ENCODE results near the gene UNC13C. TPM values are rescaled to one million over a fixed set of nuclear protein-coding genes. Genes with fewer than 3 reads are reported as not detected.

Gene UNC13C
- total and polyA plus RNA-seq, 10 of the 15 experiments (the other 5 are each of a cell fraction or from before 2014, with no cell fraction given), result 9.9 to 81.3 (median 25.0) TPM

- ATAC-seq, result peak; percentile 52
- intact Hi-C loops (cut with micrococcal nuclease; ENCODE audit: unreplicated experiment), result loop anchor here (5.0 to 10.0 kb wide), 5 partner anchors 103 to 603 kb away; no protein-coding TSS in a partner anchor
- no peak overlapping the region for H3K4me3 ChIP-seq
- no peak overlapping the region for H3K9ac ChIP-seq (ENCODE audit: control insufficient read depth, insufficient read depth, low read length)
- H3K9me3 ChIP-seq (replicated peaks; ENCODE audit: control insufficient read depth, insufficient read depth, low read length), result no peaks in the 10 kb centered on the region
- DNase-seq (ENCODE audit: low read depth, low spot score), result no peak
- no peaks in the 10 kb centered on the region for H3K36me3 ChIP-seq (ENCODE audit: control insufficient read depth in 2 of 2, insufficient read depth in 2 of 2, low read length in 1 of 2)
- no TSS peak for BruUV-seq (replicated peaks)
- no peaks in the 10 kb centered on the region for H3K79me2 ChIP-seq (ENCODE audit: control insufficient read depth, insufficient read depth, low read length)
- CTCF ChIA-PET, result interaction anchor here (1.1 to 6.0 kb wide), 8 partner anchors 7 to 1130 kb away, joined by 3 to 25 read pairs (median 12); no protein-coding TSS in a partner anchor
- POLR2A ChIA-PET, result interaction anchor here (0.9 to 2.8 kb wide), 2 partner anchors 10 to 604 kb away, joined by 3 to 9 read pairs; no protein-coding TSS in a partner anchor
- H3K4me2 ChIP-seq (ENCODE audit: control insufficient read depth, insufficient read depth), result no peak overlapping the region
- no peak for FAIRE-seq
- in situ Hi-C loops (cut with MboI), result loop anchor here (10.0 kb wide), 1 partner anchor 536 kb away; no protein-coding TSS in a partner anchor
- H4K20me1 ChIP-seq (ENCODE audit: control insufficient read depth, insufficient read depth), result no peaks in the 10 kb centered on the region
- no peak for TF ChIP-seq SKIL (IDR thresholded peaks at IDR 0.05; ENCODE audit: low read depth, poor library complexity, severe bottlenecking)
- peak; percentile 88 for TF ChIP-seq ATF7 (IDR thresholded peaks at IDR 0.05; ENCODE audit: low read depth)
- no peak for TF ChIP-seq ZNF217 (IDR thresholded peaks at IDR 0.05)
- TF ChIP-seq STAT1 (conservative IDR thresholded peaks at IDR 0.05), result no peak
- TF ChIP-seq ZBED1 (IDR thresholded peaks at IDR 0.05; ENCODE audit: borderline replicate concordance), result no peak
- H3K4me1 ChIP-seq (ENCODE audit: control insufficient read depth, insufficient read depth, low read length), result no peaks in the 10 kb centered on the region
- no peaks in the 10 kb centered on the region for H3K27me3 ChIP-seq (replicated peaks in 1 of 2; ENCODE audit: control insufficient read depth in 2 of 2, insufficient read depth in 2 of 2, low read length in 1 of 2)
- H2AFZ ChIP-seq (ENCODE audit: control insufficient read depth, low read depth, low read length), result no peak overlapping the region
- WGBS (ENCODE audit: insufficient coverage, insufficient replicate concordance, low lambda C conversion rate, missing lambda C conversion rate), result 27% methylated on average over 4 of the region's 4 CpGs
- SMC1A ChIA-PET (ENCODE audit: uncharacterized antibody, unreplicated experiment), result interaction anchor here (0.6 to 6.4 kb wide), 27 partner anchors 9 to 1297 kb away, joined by 3 to 52 read pairs (median 4); no protein-coding TSS in a partner anchor
- no peak overlapping the region for H3K27ac ChIP-seq (ENCODE audit: control insufficient read depth, insufficient read depth)
- RAD21 ChIA-PET (ENCODE audit: unreplicated experiment), result interaction anchor here (0.6 to 7.1 kb wide), 20 partner anchors 10 to 1130 kb away, joined by 3 to 76 read pairs (median 4); no protein-coding TSS in a partner anchor
Measured at GRCh38 chr15:53979051-53979788, 979 bp downstream of the UNC13C start.

Data from GM12878 (cell line).